Immature natural killer cell (primary cell): ENCODE measurements around the gene CLEC2L. TPM values are rescaled to one million over a fixed set of nuclear protein-coding genes. Genes with fewer than 3 reads are reported as not detected.
"Not testable (repeated sequence)": the region's sequence is repeated elsewhere in the genome, so short reads cannot be mapped to it uniquely, and the experiment has no call there.

Source experiments
- DNase-seq, 3 donors: peaks; one replicate each; pipeline ENCODE4 v3.0.0; 2022; ENCODE audit warnings: mixed read lengths in 1 of 3
- H3K27ac Mint-ChIP-seq, 6 donors: one replicate each; pipeline ENCODE4 v1.8.0; 2020; ENCODE audit warnings: mixed read lengths in 6 of 6, mild to moderate bottlenecking in 5 of 6, inconsistent platforms in 4 of 6, moderate library complexity in 3 of 6
- H3K27me3 Mint-ChIP-seq, 3 donors: one replicate each; pipeline ENCODE4 v1.8.0; 2020 to 2021; ENCODE audit warnings: low read depth in 3 of 3, mild to moderate bottlenecking in 3 of 3, mixed read lengths in 3 of 3, moderate library complexity in 3 of 3, inconsistent platforms in 1 of 3
- H3K36me3 Mint-ChIP-seq, 3 donors: one replicate each; pipeline ENCODE4 v1.8.0; 2020; ENCODE audit warnings: mixed read lengths in 3 of 3, inconsistent platforms in 2 of 3, mild to moderate bottlenecking in 2 of 3
- H3K4me1 Mint-ChIP-seq, 2 donors: one replicate each; pipeline ENCODE4 v1.8.0; 2020; ENCODE audit warnings: inconsistent platforms in 2 of 2, mild to moderate bottlenecking in 2 of 2, mixed read lengths in 2 of 2, moderate library complexity in 1 of 2
- H3K4me3 Mint-ChIP-seq, 5 donors: one replicate each; pipeline ENCODE4 v1.8.0; 2020; ENCODE audit warnings: mild to moderate bottlenecking in 5 of 5, mixed read lengths in 5 of 5, inconsistent platforms in 3 of 5, moderate library complexity in 3 of 5
- H3K9me3 Mint-ChIP-seq, 6 donors: one replicate each; pipeline ENCODE4 v1.8.0; 2020; ENCODE audit warnings: mild to moderate bottlenecking in 6 of 6, mixed read lengths in 6 of 6, inconsistent platforms in 4 of 6, moderate library complexity in 3 of 6
- polyA plus RNA-seq, 3 donors: library from polyadenylated mRNA; unstranded; fragments of 300-500 nt; fragmentation: Illumina TruSeq; gene quantifications; one replicate each; pipeline ENCODE4 v1.2.3, GENCODE V29; 2021

Gene CLEC2L
- polyA plus RNA-seq, 3 donors from 2014 or later = 0.19 TPM; not detected in 2

DNA sequence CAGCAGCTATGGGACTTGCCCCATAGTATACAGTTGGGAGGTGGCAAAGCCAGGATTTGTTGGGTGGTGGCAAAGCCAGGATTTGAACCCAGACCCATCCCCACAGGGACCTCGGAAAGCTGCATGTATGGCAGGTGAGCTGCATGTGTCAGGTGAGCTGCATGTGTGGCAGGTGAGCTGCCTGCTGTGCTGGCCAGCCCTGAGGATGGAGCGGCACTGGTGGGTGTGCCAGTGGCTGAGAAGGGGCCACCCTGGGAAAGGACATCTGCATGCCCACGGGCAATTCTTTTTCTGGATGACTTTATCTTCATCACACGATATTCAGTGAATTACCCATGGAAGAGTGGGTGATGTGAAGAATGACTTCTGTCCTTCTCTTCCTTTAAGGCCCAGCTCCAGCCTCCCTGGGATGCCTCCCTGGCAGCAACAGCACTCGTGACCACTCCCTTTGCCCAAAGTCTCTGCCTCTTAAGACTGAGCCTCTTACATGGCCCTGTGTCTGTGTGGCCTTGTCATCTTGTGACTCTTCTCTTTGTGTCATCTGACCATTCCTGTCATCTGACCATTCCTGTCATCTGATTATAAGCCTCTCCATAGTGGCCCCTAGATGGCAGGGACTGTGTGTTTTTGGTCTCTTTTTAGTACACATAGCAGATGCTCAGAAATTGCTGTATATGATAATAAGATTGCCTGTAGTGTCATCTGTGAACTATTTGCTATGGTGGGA is 25.0 kb downstream of the CLEC2L start:
- no peak for DNase-seq
- H3K4me3 Mint-ChIP-seq = no peak overlapping the region
- H3K4me1 Mint-ChIP-seq = no peaks in the 10 kb centered on the region
- H3K27ac Mint-ChIP-seq = no peak overlapping the region
- no peaks in the 10 kb centered on the region for H3K9me3 Mint-ChIP-seq
- no peaks in the 10 kb centered on the region for H3K36me3 Mint-ChIP-seq
- H3K27me3 Mint-ChIP-seq = peaks cover 0 to 2% (median 0%) of the 10 kb centered on the region in 3 donors

DNA sequence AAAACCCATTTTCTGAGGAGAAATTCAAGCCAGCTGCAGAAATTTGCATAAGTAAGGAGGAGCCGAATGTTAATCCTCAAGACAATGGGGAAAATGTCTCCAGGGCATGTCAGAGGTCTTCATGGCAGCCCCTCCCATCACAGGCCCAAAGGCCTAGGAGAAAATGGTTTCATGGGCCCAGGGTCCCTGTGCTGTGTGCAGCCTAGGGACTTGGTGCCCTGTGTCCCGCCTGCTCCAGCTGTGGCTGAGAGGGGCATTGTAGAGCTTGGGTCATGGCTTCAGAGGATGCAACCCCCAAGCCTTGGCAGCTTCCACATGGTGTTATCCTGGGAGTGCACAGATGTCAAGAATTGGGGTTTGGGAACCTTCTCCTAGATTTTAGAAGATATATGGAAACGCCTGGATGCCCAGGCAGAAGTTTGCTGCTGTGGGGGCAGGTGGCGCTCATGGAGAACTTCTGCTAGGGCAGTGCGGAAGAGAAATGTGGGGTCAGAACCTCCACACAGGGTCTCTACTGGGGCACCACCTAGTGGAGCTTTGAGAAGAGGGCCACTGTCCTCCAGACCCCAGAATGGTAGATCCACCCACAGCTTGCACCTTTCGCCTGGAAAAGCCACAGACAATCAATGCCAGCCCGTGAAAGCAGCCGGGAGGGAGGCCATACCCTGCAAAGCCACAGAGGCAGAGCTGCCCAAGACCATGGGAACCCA is 30.7 kb downstream of the CLEC2L start:
- not testable (repeated sequence) for H3K4me1 Mint-ChIP-seq, H3K27me3 Mint-ChIP-seq, H3K27ac Mint-ChIP-seq, H3K4me3 Mint-ChIP-seq, DNase-seq, H3K9me3 Mint-ChIP-seq, H3K36me3 Mint-ChIP-seq

DNA sequence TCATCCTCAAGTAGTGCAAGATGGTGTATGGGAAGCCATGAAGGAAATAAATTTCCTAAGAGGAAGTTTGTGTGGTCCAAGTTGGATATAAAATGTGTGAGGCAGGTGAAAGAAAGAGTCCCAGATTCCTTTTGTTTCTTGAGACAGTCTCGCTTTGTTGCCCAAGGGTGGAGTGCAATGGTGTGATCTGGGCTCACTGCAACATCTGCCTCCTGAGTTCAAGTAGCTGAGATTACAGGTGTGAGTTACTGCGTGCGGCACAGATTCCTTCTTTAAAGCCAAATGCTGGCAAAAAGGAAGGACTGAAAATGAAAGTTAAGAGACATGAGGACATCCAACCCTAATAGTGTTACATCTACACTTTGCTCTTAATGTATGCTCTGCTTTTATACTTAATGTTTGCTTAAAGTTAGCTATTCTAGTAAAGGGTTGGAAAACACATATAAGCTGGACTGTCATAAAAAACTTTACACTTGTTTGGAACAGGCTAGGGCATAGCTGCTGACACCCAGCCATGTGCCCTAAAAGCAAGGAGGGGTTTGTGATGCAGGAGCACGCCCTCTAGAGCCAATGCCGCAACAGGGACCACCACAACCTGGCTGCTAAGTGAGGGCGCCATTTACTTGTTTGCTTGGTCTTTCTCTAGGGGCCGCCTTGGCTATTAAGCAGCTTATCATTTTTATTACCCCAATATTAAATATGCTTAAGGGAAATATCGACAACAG is 34.5 kb downstream of the CLEC2L start:
- peaks cover 0 to 7% (median 5%) of the 10 kb centered on the region in 3 donors for H3K27me3 Mint-ChIP-seq

DNA sequence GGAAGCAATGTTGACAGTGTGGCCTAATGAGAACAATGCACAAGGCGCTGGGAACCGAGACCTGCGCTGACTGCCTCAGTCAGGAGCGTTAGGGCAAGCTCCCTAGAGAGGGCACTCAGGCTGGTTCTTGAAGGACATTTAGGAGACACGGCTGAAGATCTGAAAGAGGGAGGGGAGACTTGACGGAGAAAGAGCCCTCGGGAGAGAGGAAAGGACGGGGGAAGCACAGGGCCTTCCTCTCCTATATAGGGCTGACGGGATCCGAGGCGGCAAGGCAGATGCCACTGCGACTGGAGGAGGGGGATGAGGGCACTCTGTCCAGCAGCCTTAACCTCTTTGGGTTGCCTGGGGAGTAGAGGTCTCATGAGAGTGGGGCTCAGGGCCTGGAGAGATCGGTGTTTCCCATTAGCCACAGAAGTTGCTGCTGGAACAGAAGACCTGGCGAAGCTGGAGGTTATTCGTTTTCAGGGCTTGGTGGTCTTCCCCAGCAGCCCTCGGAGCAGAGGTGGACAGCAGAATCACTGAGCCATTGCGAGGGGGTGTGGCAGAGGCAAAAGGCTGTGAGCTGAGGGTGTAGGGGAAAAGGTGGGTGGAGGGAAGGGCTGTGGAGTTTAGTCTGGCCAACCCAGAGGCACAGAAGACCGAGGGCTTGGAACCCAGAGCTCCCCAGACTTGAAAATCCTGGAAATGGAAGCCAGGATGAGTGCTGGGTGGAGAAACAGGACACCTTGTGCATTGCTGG is 36.0 kb downstream of the CLEC2L start:
- no peak overlapping the region for H3K4me3 Mint-ChIP-seq
- peaks cover 8 to 13% (median 13%) of the 10 kb centered on the region in 3 donors for H3K36me3 Mint-ChIP-seq
- no peaks in the 10 kb centered on the region for H3K9me3 Mint-ChIP-seq
- no peak overlapping the region for H3K27ac Mint-ChIP-seq
- no peak for DNase-seq
- peaks cover 4 to 9% of the 10 kb centered on the region in 2 donors for H3K4me1 Mint-ChIP-seq
- H3K27me3 Mint-ChIP-seq = peaks cover 2 to 5% (median 2%) of the 10 kb centered on the region in 3 donors

More for the DNA sequence above, 34.5 kb downstream of the CLEC2L start:
- peaks cover 8 to 13% (median 13%) of the 10 kb centered on the region in 3 donors for H3K36me3 Mint-ChIP-seq
- peaks cover 0 to 2% of the 10 kb centered on the region in 2 donors for H3K4me1 Mint-ChIP-seq
- DNase-seq = no peak
- H3K9me3 Mint-ChIP-seq = no peaks in the 10 kb centered on the region
- no peak overlapping the region for H3K4me3 Mint-ChIP-seq
- H3K27ac Mint-ChIP-seq = no peak overlapping the region

DNA sequence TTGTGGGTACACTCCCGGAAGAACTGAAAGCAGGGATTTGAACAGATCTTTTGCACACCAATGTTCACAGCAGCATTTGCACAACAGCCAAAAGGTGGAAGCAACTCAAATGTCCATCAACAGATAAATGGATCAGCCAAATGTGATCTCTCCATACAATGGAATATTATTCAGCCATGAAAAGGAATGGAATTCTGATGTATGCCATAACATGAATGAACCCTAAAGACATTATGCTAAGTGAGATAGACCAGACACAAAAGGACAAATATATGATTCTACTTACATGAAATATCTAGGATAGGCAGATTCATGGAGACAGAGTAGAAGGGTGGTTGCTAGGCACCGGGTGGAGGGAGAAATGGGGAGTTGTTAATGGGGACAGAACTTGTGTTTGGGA is 36.7 kb downstream of the CLEC2L start:
- peaks cover 4 to 15% of the 10 kb centered on the region in 2 donors for H3K4me1 Mint-ChIP-seq
- no peak for DNase-seq
- peaks cover 8 to 13% (median 13%) of the 10 kb centered on the region in 3 donors for H3K36me3 Mint-ChIP-seq
- H3K9me3 Mint-ChIP-seq = no peaks in the 10 kb centered on the region
- H3K4me3 Mint-ChIP-seq = no peak overlapping the region
- peak overlapping the region in 1 of 6 donors; percentile 10 for H3K27ac Mint-ChIP-seq
- H3K27me3 Mint-ChIP-seq = peaks cover 2 to 5% (median 2%) of the 10 kb centered on the region in 3 donors

DNA sequence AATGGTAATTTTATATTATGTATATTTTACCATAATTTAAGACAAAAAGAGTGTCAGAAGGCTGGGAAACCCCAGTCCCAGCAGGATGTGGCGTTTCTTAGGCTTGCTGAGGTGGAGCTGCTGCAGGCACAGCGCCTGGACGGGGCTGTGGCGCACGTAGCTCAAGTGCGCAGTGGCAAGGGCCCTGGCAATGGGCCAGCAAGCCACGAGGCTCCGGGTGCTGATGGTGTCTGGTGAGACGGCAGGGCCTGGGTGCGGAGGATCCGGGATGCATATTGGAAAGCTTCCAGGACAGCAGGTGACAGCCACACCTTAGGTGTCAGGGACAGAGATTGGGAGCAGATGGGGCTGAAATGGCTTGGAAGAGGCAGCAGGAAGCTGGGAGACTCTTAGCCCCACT is 37.2 kb downstream of the CLEC2L start:
- peaks cover 8 to 13% (median 13%) of the 10 kb centered on the region in 3 donors for H3K36me3 Mint-ChIP-seq
- no peak for DNase-seq
- peaks cover 4 to 15% of the 10 kb centered on the region in 2 donors for H3K4me1 Mint-ChIP-seq
- no peak overlapping the region for H3K27ac Mint-ChIP-seq
- H3K9me3 Mint-ChIP-seq = no peaks in the 10 kb centered on the region
- no peak overlapping the region for H3K4me3 Mint-ChIP-seq
- peaks cover 2 to 5% (median 2%) of the 10 kb centered on the region in 3 donors for H3K27me3 Mint-ChIP-seq

DNA sequence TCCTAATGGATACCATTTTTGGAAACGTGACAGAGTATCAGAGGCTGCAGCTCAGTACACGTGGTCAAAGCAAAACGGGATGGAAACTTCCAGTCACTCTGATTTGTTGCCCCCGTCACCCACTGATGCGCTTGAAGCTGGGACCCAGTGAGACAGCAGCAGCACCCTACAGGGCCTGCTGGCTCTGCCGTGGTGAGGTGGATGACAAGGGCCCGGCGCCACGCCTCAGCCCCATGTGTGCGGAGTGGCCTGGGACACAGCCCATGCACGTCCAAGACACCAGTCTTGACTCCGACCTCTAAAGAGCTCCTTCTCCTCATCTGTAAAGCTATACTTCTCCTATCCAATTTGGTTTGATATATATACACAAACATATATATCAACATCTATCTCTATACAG is 39.0 kb downstream of the CLEC2L start:
- peaks cover 4 to 15% of the 10 kb centered on the region in 2 donors for H3K4me1 Mint-ChIP-seq
- peaks cover 11 to 13% (median 13%) of the 10 kb centered on the region in 3 donors for H3K36me3 Mint-ChIP-seq
- H3K4me3 Mint-ChIP-seq = no peak overlapping the region
- no peak for DNase-seq
- peak overlapping the region in 3 of 6 donors; percentile 13 to 41 (median 22) for H3K27ac Mint-ChIP-seq
- H3K9me3 Mint-ChIP-seq = no peaks in the 10 kb centered on the region
- peaks cover 2 to 5% (median 4%) of the 10 kb centered on the region in 3 donors for H3K27me3 Mint-ChIP-seq

DNA sequence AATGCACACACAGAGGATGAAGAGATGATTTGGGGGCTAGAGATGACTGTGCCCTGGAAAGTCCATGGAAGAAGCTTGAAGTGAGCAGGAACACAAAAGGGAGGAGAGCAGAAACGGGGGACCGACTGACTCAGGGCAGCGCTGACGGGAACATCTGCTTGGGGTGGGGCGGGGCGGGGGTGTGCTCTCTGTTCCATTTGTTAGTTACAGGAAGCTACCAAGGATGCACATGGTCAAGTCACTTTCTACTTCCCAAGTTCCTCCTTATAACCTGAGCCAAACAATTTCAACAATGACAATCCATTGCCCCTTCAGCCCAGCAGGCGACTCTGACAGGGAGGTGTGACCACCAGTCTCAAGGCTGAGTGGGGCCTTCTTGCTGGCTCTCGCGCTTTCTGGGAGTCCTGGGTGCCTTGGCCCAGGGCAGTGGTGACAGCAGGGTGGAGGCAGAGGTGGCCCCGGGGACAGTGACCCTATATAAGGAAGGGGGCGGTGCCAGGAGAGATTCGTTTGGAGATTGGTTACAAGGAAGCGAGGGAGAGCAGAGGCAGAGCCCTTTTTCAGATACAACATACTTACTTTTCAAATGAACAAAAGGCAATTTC is 39.6 kb downstream of the CLEC2L start:
- Mint-ChIP-seq H3K9me3 (no peaks in the 10 kb centered on the region), H3K27ac (peak overlapping the region in 4 of 6 donors; percentile 13 to 83 (median 32)), H3K27me3 (peaks cover 2 to 5% (median 4%) of the 10 kb centered on the region in 3 donors), H3K4me3 (peak overlapping the region in 1 of 5 donors; percentile 24), H3K36me3 (peaks cover 13 to 18% (median 15%) of the 10 kb centered on the region in 3 donors), H3K4me1 (peaks cover 6 to 15% of the 10 kb centered on the region in 2 donors)
- DNase-seq = no peak

DNA sequence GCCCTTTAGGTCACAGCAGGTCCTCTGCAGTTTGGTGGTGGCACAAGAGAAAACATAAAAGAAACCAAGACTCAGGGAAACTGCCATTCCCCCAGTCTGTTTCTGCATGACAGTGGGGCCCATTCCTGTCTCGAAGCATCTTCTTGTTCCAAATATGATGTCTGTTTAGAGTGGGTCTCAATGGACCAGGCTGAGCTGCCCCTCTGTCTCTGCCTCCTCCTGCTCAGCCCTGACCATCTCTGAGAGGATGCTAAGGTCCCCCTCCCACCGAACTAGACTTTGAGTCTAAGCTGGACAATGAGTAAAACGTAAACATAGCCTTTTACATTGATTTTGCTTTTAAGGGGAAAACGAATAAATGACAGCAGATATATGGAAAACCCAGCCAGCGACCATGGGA is 40.4 kb downstream of the CLEC2L start:
- H3K4me3 Mint-ChIP-seq = no peak overlapping the region
- H3K36me3 Mint-ChIP-seq = peaks cover 13 to 25% (median 19%) of the 10 kb centered on the region in 3 donors

DNA sequence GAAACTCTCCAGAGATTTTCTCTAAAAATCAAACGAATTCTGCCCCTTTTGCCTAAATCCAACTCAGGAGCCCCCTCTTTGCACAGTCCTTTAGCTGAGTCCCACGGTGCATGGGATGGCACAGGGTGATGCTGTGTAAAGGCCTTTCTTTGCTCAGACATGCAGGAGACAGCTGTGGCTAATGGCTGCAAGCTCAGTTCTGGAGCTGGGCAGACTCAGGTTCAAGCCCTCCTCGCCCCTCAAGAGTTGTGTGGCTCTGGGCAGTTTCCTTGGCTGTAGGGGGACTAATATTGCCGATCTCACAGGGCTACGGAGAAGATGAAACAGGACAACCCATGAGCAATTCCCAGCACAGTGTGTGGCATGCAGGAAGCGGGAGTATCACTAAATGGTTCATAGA is 42.6 kb downstream of the CLEC2L start:
- Mint-ChIP-seq H3K4me1 (peaks cover 6 to 15% of the 10 kb centered on the region in 2 donors), H3K27ac (peak overlapping the region in 3 of 6 donors; percentile 35 to 60 (median 53)), H3K9me3 (no peaks in the 10 kb centered on the region)

More for the DNA sequence above, 40.4 kb downstream of the CLEC2L start:
- peaks cover 2 to 6% (median 4%) of the 10 kb centered on the region in 3 donors for H3K27me3 Mint-ChIP-seq
- H3K4me1 Mint-ChIP-seq = peaks cover 6 to 15% of the 10 kb centered on the region in 2 donors
- DNase-seq = no peak
- H3K9me3 Mint-ChIP-seq = no peaks in the 10 kb centered on the region
- peak overlapping the region in 4 of 6 donors; percentile 4 to 62 (median 34) for H3K27ac Mint-ChIP-seq

DNA sequence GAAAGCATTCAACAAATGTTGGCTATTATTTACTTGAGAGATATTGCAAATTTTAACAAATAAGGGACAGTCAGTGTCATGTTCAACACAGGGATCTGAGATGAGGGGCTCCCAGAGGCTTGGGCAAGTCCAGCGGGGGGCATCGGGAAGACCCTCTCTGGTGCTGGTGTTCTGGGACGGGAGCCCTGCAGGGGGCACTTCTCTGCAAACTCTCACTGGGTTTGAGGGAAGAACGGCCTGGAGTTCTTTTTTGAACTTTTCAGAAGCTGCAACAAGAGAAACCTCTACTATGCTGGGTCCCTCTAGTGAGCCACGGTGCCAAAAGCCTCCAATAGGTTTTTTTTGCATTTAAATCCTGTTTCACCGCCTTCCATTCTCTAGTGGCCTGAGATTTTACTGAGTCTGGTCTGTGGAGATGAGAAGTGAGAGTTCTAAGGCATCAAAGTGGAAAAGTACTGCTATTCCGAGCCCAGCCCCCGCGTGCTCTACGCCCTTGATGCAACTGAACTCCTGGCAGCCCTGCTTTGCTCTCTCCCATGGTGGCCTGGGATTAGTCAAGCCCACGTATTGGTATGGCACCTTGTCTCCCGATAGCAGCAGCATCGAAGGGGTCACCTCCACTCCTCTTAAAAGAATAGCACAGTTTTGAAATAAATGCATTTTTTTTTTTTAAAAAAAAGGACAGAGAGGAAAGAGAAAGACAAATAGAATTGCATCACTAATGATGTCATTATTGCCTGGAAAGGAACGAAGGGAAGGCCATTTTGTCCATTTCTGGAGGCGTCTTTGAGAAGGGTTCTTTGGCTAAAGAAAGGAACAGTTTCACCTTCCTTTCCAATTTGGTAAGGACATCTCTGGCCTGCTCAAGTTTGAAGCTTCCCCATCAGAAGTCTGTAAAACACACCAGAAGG is 43.5 kb downstream of the CLEC2L start:
- no peak for DNase-seq
- Mint-ChIP-seq H3K9me3 (no peaks in the 10 kb centered on the region), H3K27ac (peak overlapping the region in 2 of 6 donors; percentile 40 to 53), H3K36me3 (peaks cover 8 to 31% (median 26%) of the 10 kb centered on the region in 3 donors), H3K4me1 (peaks cover 6 to 15% of the 10 kb centered on the region in 2 donors), H3K4me3 (no peak overlapping the region), H3K27me3 (peaks cover 2 to 6% (median 3%) of the 10 kb centered on the region in 3 donors)

More for the DNA sequence above, 42.6 kb downstream of the CLEC2L start:
- Mint-ChIP-seq H3K27me3 (peaks cover 1 to 6% (median 2%) of the 10 kb centered on the region in 3 donors), H3K4me3 (no peak overlapping the region), H3K36me3 (peaks cover 7 to 27% (median 26%) of the 10 kb centered on the region in 3 donors)
- DNase-seq = no peak
